AG09319 (cell line): ENCODE data around the gene DEDD.

Experiments used
- DNase-seq: peaks from one replicate; pipeline ENCODE4 v3.0.0-alpha.2; 2010; ENCODE audit warnings: low read depth; ENCODE audit errors: extremely low read depth
- CTCF ChIP-seq: IDR thresholded peaks from 2 replicates; pipeline ENCODE4 v1.5.1; 2011; ENCODE audit warnings: low read depth, mild to moderate bottlenecking, inconsistent platforms, low read length, moderate library complexity

DEDD gene

GRCh38 chr1:161096530-161096929 lies 35.9 kb downstream of the DEDD start:
- TF ChIP-seq CTCF, result no peak
- DNase-seq, result no peak

GRCh38 chr1:161096015-161096414 lies 36.5 kb downstream of the DEDD start:
- TF ChIP-seq CTCF, result no peak
- no peak for DNase-seq

- DNase-seq, result no peak
- TF ChIP-seq CTCF, result no peak
Measured at GRCh38 chr1:161095230-161095629, 37.2 kb downstream of the DEDD start.

GRCh38 chr1:161094481-161094880 lies 38.0 kb downstream of the DEDD start:
- no peak for DNase-seq
- TF ChIP-seq CTCF, result no peak

- no peak for DNase-seq
- no peak for TF ChIP-seq CTCF
Measured at GRCh38 chr1:161092621-161093028, 39.8 kb downstream of the DEDD start.

GRCh38 chr1:161091796-161092507 lies 40.5 kb downstream of the DEDD start:
- TF ChIP-seq CTCF, result no peak
- no peak for DNase-seq

- no peak for TF ChIP-seq CTCF
- DNase-seq, result no peak
Measured at GRCh38 chr1:161091093-161091492, 41.4 kb downstream of the DEDD start.
